SH-SY5Y (cell line): Measurements from ENCODE around the gene COL9A3.

ENCODE experiments used
- GATA2 ChIP-seq: IDR thresholded peaks from 2 replicates; pipeline ENCODE4 v1.6.1; 2011; ENCODE audit warnings: mild to moderate bottlenecking, low read depth, low read length
- GATA3 ChIP-seq: IDR thresholded peaks from 2 replicates; pipeline ENCODE4 v1.6.1; 2011; ENCODE audit warnings: low read depth, mild to moderate bottlenecking, low read length, moderate library complexity

DNA sequence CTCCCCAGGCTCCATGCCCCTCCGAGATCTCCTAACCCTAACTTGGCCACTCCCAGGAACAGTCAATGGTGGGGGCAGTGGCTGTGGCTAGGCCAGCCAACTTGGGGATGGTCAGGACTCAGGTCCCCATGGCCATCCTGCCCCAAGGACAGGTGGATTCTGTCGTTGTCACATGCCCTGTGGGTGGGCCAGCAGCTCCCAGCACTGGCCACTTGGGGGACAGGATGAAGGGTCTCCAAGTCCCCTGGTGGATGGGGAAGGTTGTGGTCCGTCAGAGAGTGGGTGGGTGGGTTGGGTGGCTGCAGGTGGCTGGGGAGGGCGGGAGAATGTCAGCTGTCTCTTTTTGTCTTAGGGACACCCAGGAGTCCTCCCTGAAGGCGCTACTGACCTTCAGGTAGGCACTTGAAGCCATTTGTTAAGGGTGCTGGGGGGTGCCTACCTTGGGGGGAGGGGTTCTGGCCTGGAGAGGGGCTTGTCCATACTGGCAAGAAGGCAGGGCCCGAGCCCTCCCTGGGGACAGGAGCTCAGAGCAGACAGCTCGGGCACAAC is 5.5 kb downstream of the COL9A3 start:
- TF ChIP-seq GATA2, result no peak
- no peak for TF ChIP-seq GATA3
